GM12878 (cell line): Measurements from ENCODE around the gene ITGA3. TPM values are rescaled to one million over a fixed set of nuclear protein-coding genes. Genes with fewer than 3 reads are reported as not detected.

Experiments
- ATAC-seq: fragments of 200-7000 bp; cut with Tn5 transposase; 3 replicates; pipeline ENCODE4 v1.9.1; 2020; ENCODE audit warnings: mild to moderate bottlenecking, moderate library complexity
- BruUV-seq: library from RNA; stranded (reverse); fragments of 400-500 nt; replicated peaks from 2 replicates; lab custom pipeline; 2021; lab: Mats Ljungman, UMichigan
- CTCF ChIA-PET: fragments of 300-600 bp; sonication (Branson Sonifier 250); formaldehyde crosslinking; extraction: SDS; loops from one replicate; lab custom pipeline; 2021; ENCODE audit warnings: inconsistent platforms; lab: Yijun Ruan, JAX
- POLR2A ChIA-PET: fragments of 350-600 bp; formaldehyde crosslinking; extraction: SDS; loops from one replicate; lab custom pipeline; 2021; ENCODE audit warnings: inconsistent platforms; lab: Charles Lee
- RAD21 ChIA-PET: fragments of 300-600 bp; sonication (Branson Sonifier 250); formaldehyde crosslinking; loops from one replicate; lab custom pipeline; 2023; ENCODE audit warnings: antibody characterized with exemption; ENCODE audit not compliant: unreplicated experiment; lab: Charles Lee
- SMC1A ChIA-PET: fragments of 300-600 bp; sonication (Branson Sonifier 250); formaldehyde crosslinking; loops from one replicate; lab custom pipeline; 2023; ENCODE audit not compliant: unreplicated experiment, uncharacterized antibody; lab: Charles Lee
- DNase-seq: peaks from one replicate; pipeline ENCODE4 v3.0.0-alpha.2; 2011; ENCODE audit warnings: low read depth, low spot score
- FAIRE-seq: peaks from 3 replicates; lab custom pipeline; 2011; peaks lifted over from hg19 to GRCh38; lab: Jason Lieb, UNC
- H2AFZ ChIP-seq: 2 replicates; pipeline ENCODE4 v1.6.0; 2011; ENCODE audit warnings: low read depth, low read length, control low read depth; ENCODE audit not compliant: control insufficient read depth
- H3K27ac ChIP-seq: 2 replicates; pipeline ENCODE4 v1.5.1; 2011; ENCODE audit warnings: control low read depth; ENCODE audit not compliant: control insufficient read depth, insufficient read depth
- H3K27me3 ChIP-seq, 2 experiments: replicated peaks in 1 of 2; 2 replicates each; pipeline versions ENCODE4 v1.6.0 to v1.6.1; 2011; ENCODE audit warnings: low read length in 1 of 2; ENCODE audit not compliant: control insufficient read depth in 2 of 2, insufficient read depth in 2 of 2
- H3K36me3 ChIP-seq, 2 experiments: 2 replicates each; pipeline ENCODE4 v1.5.1; 2011; ENCODE audit warnings: low read length in 1 of 2; ENCODE audit not compliant: control insufficient read depth in 2 of 2, insufficient read depth in 2 of 2
- H3K4me1 ChIP-seq: 2 replicates; pipeline ENCODE4 v1.6.1; 2011; ENCODE audit warnings: mild to moderate bottlenecking, low read length, moderate library complexity, mixed read lengths; ENCODE audit not compliant: control insufficient read depth, insufficient read depth
- H3K4me2 ChIP-seq: 2 replicates; pipeline ENCODE4 v1.6.0; 2011; ENCODE audit warnings: control low read depth; ENCODE audit not compliant: control insufficient read depth, insufficient read depth
- H3K4me3 ChIP-seq: fragments of 200-600 bp; sonication (generic); 2 replicates; pipeline ENCODE4 v1.5.1; 2016
- H3K79me2 ChIP-seq: 2 replicates; pipeline ENCODE4 v1.6.0; 2011; ENCODE audit warnings: low read length; ENCODE audit not compliant: control insufficient read depth, insufficient read depth
- H3K9ac ChIP-seq: 2 replicates; pipeline ENCODE4 v1.8.0; 2011; ENCODE audit warnings: low read length, control low read depth, mixed read lengths; ENCODE audit not compliant: control insufficient read depth, insufficient read depth
- H3K9me3 ChIP-seq: replicated peaks from 3 replicates; pipeline ENCODE4 v1.5.1; 2011; ENCODE audit warnings: mild to moderate bottlenecking, low read length; ENCODE audit not compliant: control insufficient read depth, insufficient read depth
- H4K20me1 ChIP-seq: 2 replicates; pipeline ENCODE4 v1.6.0; 2011; ENCODE audit not compliant: control insufficient read depth, insufficient read depth
- CHD4 ChIP-seq: fragments of 200-600 bp; sonication (generic); IDR thresholded peaks from 2 replicates; pipeline ENCODE4 v1.6.1; 2016; ENCODE audit warnings: mild to moderate bottlenecking
- HDAC2 ChIP-seq: fragments of 200-600 bp; sonication (generic); IDR thresholded peaks from 2 replicates; pipeline ENCODE4 v1.6.1; 2017
- MEF2A ChIP-seq: IDR thresholded peaks from 2 replicates; pipeline ENCODE4 v1.6.1; 2011; ENCODE audit warnings: low read depth, mild to moderate bottlenecking, low read length, moderate library complexity; ENCODE audit not compliant: insufficient read depth
- POLR2A ChIP-seq: IDR thresholded peaks from 2 replicates; pipeline ENCODE4 v1.6.1; 2011; ENCODE audit warnings: low read depth, mild to moderate bottlenecking, low read length
- WGBS: methylation state at CpG from one replicate; pipeline ENCODE4 v1.1.6; 2016; ENCODE audit warnings: low lambda C conversion rate; ENCODE audit not compliant: insufficient replicate concordance, insufficient coverage; ENCODE audit errors: missing lambda C conversion rate; 5-methylcytosine and 5-hydroxymethylcytosine counted together
- in situ Hi-C: fragments of 300-500 bp; cut with MboI; formaldehyde crosslinking; loops from 9 replicates; pipeline ENCODE4 v1.14.3; 2018; ENCODE audit warnings: mixed read lengths
- intact Hi-C: fragments of 100-400 bp; cut with micrococcal nuclease; formaldehyde crosslinking; loops from one replicate; pipeline ENCODE4 v1.14.2; 2022; ENCODE audit not compliant: unreplicated experiment
- polyA plus RNA-seq, 11 experiments: library from polyadenylated mRNA; depleted of rRNA in 4 of 11; unstranded in 6 of 11; stranded (reverse) in 5 of 11; fragments of >200 nt; fragmentation: Nextera tagmentation in 4 of 11; fragmentation: Illumina TruSeq in 1 of 11; extraction: Ambion mirVana in 4 of 11; extraction: Trizol in 1 of 11; gene quantifications; 1 replicate in 1 of 11; 2 replicates in 10 of 11; pipeline versions ENCODE4 v1.2.1 to v1.2.3, GENCODE V29; 2011 to 2016; ENCODE audit warnings: inconsistent platforms in 2 of 11, missing spikeins in 2 of 11, low read depth in 1 of 11
- total RNA-seq, 4 experiments: library from RNA; depleted of rRNA in 3 of 4; stranded (reverse); fragments of >200 nt in 3 of 4; fragmentation: Illumina TruSeq in 1 of 4; extraction: Trizol in 1 of 4; gene quantifications; 2 replicates each; pipeline versions ENCODE4 v1.2.1 to v1.2.3, GENCODE V29; 2013 to 2021
- TF ChIP-seq, protein P1 (sequence below): fragments of 450-650 bp; IDR thresholded peaks from 2 replicates; pipeline ENCODE4 v1.6.1; 2014; ENCODE audit warnings: mild to moderate bottlenecking

ITGA3 gene
- total and polyA plus RNA-seq, 10 of the 15 experiments (the other 5 are each of a cell fraction or from before 2014, with no cell fraction given): 0.29 to 13.4 (median 6.6) TPM

- ATAC-seq: no peak
- RAD21 ChIA-PET: no interaction called here
- H3K79me2 ChIP-seq: no peaks in the 10 kb centered on the region
- TF ChIP-seq HDAC2 (no peak), MEF2A (no peak), POLR2A (no peak), CHD4 (no peak)
- TF ChIP-seq, protein P1, sequence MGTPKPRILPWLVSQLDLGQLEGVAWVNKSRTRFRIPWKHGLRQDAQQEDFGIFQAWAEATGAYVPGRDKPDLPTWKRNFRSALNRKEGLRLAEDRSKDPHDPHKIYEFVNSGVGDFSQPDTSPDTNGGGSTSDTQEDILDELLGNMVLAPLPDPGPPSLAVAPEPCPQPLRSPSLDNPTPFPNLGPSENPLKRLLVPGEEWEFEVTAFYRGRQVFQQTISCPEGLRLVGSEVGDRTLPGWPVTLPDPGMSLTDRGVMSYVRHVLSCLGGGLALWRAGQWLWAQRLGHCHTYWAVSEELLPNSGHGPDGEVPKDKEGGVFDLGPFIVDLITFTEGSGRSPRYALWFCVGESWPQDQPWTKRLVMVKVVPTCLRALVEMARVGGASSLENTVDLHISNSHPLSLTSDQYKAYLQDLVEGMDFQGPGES: no peak
- TF ChIP-seq, all 136 proteins: peak for 0
- FAIRE-seq (no peak), DNase-seq (no peak)
- Histone ChIP-seq H2AFZ (no peak overlapping the region), H3K36me3 (no peaks in the 10 kb centered on the region), H3K4me1 (no peaks in the 10 kb centered on the region), H3K9me3 (no peaks in the 10 kb centered on the region), H3K4me3 (no peak overlapping the region), H3K27me3 (peaks cover 0 to 1% of the 10 kb centered on the region in 2 experiments; a peak in 2 of 4 replicates), H4K20me1 (no peaks in the 10 kb centered on the region), H3K4me2 (no peak overlapping the region), H3K9ac (no peak overlapping the region), H3K27ac (no peak overlapping the region)
- ChIA-PET SMC1A (no interaction called here), POLR2A (no interaction called here), CTCF (no interaction called here)
- in situ Hi-C loops (no loop called here), intact Hi-C loops (no loop called here)
- BruUV-seq: no TSS peak
- WGBS: 9% methylated on average over 11 of the region's 11 CpGs
Measured at GRCh38 chr17:50036455-50037261, 19.3 kb upstream of the ITGA3 start.
